ENCODE data around the gene SSX3.
"Not testable (repeated sequence)": the region's sequence is repeated elsewhere in the genome, so short reads cannot be mapped to it uniquely, and the experiment has no call there.

DNA sequence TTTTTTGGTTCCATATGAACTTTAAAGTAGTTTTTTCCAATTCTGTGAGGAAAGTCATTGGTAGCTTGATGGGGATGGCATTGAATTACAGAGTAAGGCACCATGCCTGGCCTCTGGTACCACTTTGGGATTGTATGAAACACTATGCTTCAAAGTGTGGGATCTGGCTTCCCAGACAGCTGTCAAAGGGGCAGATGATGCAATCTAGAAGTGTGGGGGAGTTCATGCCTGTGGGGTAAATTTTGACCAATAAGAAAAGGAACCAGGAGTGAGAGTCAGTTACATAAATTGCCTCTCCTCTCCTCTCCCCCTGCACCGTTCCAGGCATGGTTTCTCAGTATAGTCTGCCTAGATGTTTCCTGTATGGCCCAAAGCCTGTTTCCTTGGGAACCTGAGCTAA is 41.3 kb upstream of the SSX3 start:
- TF ChIP-seq, protein P1, sequence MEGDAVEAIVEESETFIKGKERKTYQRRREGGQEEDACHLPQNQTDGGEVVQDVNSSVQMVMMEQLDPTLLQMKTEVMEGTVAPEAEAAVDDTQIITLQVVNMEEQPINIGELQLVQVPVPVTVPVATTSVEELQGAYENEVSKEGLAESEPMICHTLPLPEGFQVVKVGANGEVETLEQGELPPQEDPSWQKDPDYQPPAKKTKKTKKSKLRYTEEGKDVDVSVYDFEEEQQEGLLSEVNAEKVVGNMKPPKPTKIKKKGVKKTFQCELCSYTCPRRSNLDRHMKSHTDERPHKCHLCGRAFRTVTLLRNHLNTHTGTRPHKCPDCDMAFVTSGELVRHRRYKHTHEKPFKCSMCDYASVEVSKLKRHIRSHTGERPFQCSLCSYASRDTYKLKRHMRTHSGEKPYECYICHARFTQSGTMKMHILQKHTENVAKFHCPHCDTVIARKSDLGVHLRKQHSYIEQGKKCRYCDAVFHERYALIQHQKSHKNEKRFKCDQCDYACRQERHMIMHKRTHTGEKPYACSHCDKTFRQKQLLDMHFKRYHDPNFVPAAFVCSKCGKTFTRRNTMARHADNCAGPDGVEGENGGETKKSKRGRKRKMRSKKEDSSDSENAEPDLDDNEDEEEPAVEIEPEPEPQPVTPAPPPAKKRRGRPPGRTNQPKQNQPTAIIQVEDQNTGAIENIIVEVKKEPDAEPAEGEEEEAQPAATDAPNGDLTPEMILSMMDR (IDR thresholded peaks at IDR 0.05) = not testable (repeated sequence)
- TF ChIP-seq POLR2A, POLR2AphosphoS5 (IDR thresholded peaks at IDR 0.05): not testable (repeated sequence)
